ENCODE results near the gene TXNDC2.

The TXNDC2 gene

GRCh38 chr18:9870431-9871008 is 15.3 kb upstream of the TXNDC2 start:
- Histone ChIP-seq H3K9ac (ENCODE audit: low read length in 2 of 2) (no peak overlapping the region), H3K9me3 (ENCODE audit: control insufficient read depth in 2 of 2, low read length in 2 of 2) (no peaks in the 10 kb centered on the region), H3K4me3 (ENCODE audit: low read length in 2 of 2) (no peak overlapping the region), H3K36me3 (ENCODE audit: control insufficient read depth in 2 of 2, insufficient read depth in 2 of 2, low read length in 2 of 2) (no peaks in the 10 kb centered on the region), H3K4me1 (ENCODE audit: control insufficient read depth, insufficient read depth, low read length) (peaks cover 7% of the 10 kb centered on the region), H3K27me3 (ENCODE audit: control insufficient read depth in 1 of 2, insufficient read depth in 2 of 2, low read length in 2 of 2) (no peaks in the 10 kb centered on the region), H3K27ac (ENCODE audit: low read length) (no peak overlapping the region)

- H3K36me3 ChIP-seq (ENCODE audit: control insufficient read depth in 2 of 2, insufficient read depth in 2 of 2, low read length in 2 of 2), result no peaks in the 10 kb centered on the region
- no peaks in the 10 kb centered on the region for H3K9me3 ChIP-seq (ENCODE audit: control insufficient read depth in 2 of 2, low read length in 2 of 2)
- H3K4me1 ChIP-seq (ENCODE audit: control insufficient read depth, insufficient read depth, low read length), result peaks cover 7% of the 10 kb centered on the region
- no peak overlapping the region for H3K9ac ChIP-seq (ENCODE audit: low read length in 2 of 2)
- H3K27ac ChIP-seq (ENCODE audit: low read length), result no peak overlapping the region
- no peaks in the 10 kb centered on the region for H3K27me3 ChIP-seq (ENCODE audit: control insufficient read depth in 1 of 2, insufficient read depth in 2 of 2, low read length in 2 of 2)
- no peak overlapping the region for H3K4me3 ChIP-seq (ENCODE audit: low read length in 2 of 2)
These were observed 14.5 kb upstream of the TXNDC2 start for GRCh38 chr18:9871244-9871746.

- Histone ChIP-seq H3K27me3 (ENCODE audit: control insufficient read depth in 1 of 2, insufficient read depth in 2 of 2, low read length in 2 of 2) (no peaks in the 10 kb centered on the region), H3K9ac (ENCODE audit: low read length in 2 of 2) (no peak overlapping the region), H3K27ac (ENCODE audit: low read length) (no peak overlapping the region), H3K36me3 (ENCODE audit: control insufficient read depth in 2 of 2, insufficient read depth in 2 of 2, low read length in 2 of 2) (no peaks in the 10 kb centered on the region), H3K4me3 (ENCODE audit: low read length in 2 of 2) (no peak overlapping the region), H3K9me3 (ENCODE audit: control insufficient read depth in 2 of 2, low read length in 2 of 2) (no peaks in the 10 kb centered on the region), H3K4me1 (ENCODE audit: control insufficient read depth, insufficient read depth, low read length) (peaks cover 7% of the 10 kb centered on the region)
These were observed 12.9 kb upstream of the TXNDC2 start for GRCh38 chr18:9872823-9873222.

GRCh38 chr18:9874728-9875127 is 11.0 kb upstream of the TXNDC2 start:
- no peak overlapping the region for H3K9ac ChIP-seq (ENCODE audit: low read length in 2 of 2)
- no peak overlapping the region for H3K27ac ChIP-seq (ENCODE audit: low read length)
- H3K4me3 ChIP-seq (ENCODE audit: low read length in 2 of 2), result no peak overlapping the region
- H3K36me3 ChIP-seq (ENCODE audit: control insufficient read depth in 2 of 2, insufficient read depth in 2 of 2, low read length in 2 of 2), result no peaks in the 10 kb centered on the region
- no peaks in the 10 kb centered on the region for H3K27me3 ChIP-seq (ENCODE audit: control insufficient read depth in 1 of 2, insufficient read depth in 2 of 2, low read length in 2 of 2)
- no peaks in the 10 kb centered on the region for H3K9me3 ChIP-seq (ENCODE audit: control insufficient read depth in 2 of 2, low read length in 2 of 2)
- H3K4me1 ChIP-seq (ENCODE audit: control insufficient read depth, insufficient read depth, low read length), result peaks cover 7% of the 10 kb centered on the region

GRCh38 chr18:9876212-9876866 is 9.4 kb upstream of the TXNDC2 start:
- Histone ChIP-seq H3K36me3 (ENCODE audit: control insufficient read depth in 2 of 2, insufficient read depth in 2 of 2, low read length in 2 of 2) (no peaks in the 10 kb centered on the region), H3K9ac (ENCODE audit: low read length in 2 of 2) (no peak overlapping the region), H3K27ac (ENCODE audit: low read length) (no peak overlapping the region), H3K4me3 (ENCODE audit: low read length in 2 of 2) (no peak overlapping the region), H3K9me3 (ENCODE audit: control insufficient read depth in 2 of 2, low read length in 2 of 2) (no peaks in the 10 kb centered on the region), H3K27me3 (ENCODE audit: control insufficient read depth in 1 of 2, insufficient read depth in 2 of 2, low read length in 2 of 2) (no peaks in the 10 kb centered on the region), H3K4me1 (ENCODE audit: control insufficient read depth, insufficient read depth, low read length) (no peaks in the 10 kb centered on the region)

GRCh38 chr18:9876867-9877654 is 8.7 kb upstream of the TXNDC2 start:
- no peaks in the 10 kb centered on the region for H3K9me3 ChIP-seq (ENCODE audit: control insufficient read depth in 2 of 2, low read length in 2 of 2)
- no peaks in the 10 kb centered on the region for H3K27me3 ChIP-seq (ENCODE audit: control insufficient read depth in 1 of 2, insufficient read depth in 2 of 2, low read length in 2 of 2)
- no peak overlapping the region for H3K27ac ChIP-seq (ENCODE audit: low read length)
- peaks cover under 1% of the 10 kb centered on the region for H3K4me1 ChIP-seq (ENCODE audit: control insufficient read depth, insufficient read depth, low read length)
- no peak overlapping the region for H3K4me3 ChIP-seq (ENCODE audit: low read length in 2 of 2)
- H3K9ac ChIP-seq (ENCODE audit: low read length in 2 of 2), result no peak overlapping the region
- H3K36me3 ChIP-seq (ENCODE audit: control insufficient read depth in 2 of 2, insufficient read depth in 2 of 2, low read length in 2 of 2), result no peaks in the 10 kb centered on the region

GRCh38 chr18:9877655-9878014 is 8.1 kb upstream of the TXNDC2 start:
- Histone ChIP-seq H3K4me3 (ENCODE audit: low read length in 2 of 2) (no peak overlapping the region), H3K9ac (ENCODE audit: low read length in 2 of 2) (no peak overlapping the region), H3K36me3 (ENCODE audit: control insufficient read depth in 2 of 2, insufficient read depth in 2 of 2, low read length in 2 of 2) (no peaks in the 10 kb centered on the region), H3K27ac (ENCODE audit: low read length) (no peak overlapping the region), H3K27me3 (ENCODE audit: control insufficient read depth in 1 of 2, insufficient read depth in 2 of 2, low read length in 2 of 2) (no peaks in the 10 kb centered on the region), H3K9me3 (ENCODE audit: control insufficient read depth in 2 of 2, low read length in 2 of 2) (no peaks in the 10 kb centered on the region), H3K4me1 (ENCODE audit: control insufficient read depth, insufficient read depth, low read length) (peaks cover 6% of the 10 kb centered on the region)

GRCh38 chr18:9878095-9878494 is 7.7 kb upstream of the TXNDC2 start:
- peaks cover 7% of the 10 kb centered on the region for H3K4me1 ChIP-seq (ENCODE audit: control insufficient read depth, insufficient read depth, low read length)
- H3K9ac ChIP-seq (ENCODE audit: low read length in 2 of 2), result no peak overlapping the region
- H3K4me3 ChIP-seq (ENCODE audit: low read length in 2 of 2), result no peak overlapping the region
- no peaks in the 10 kb centered on the region for H3K9me3 ChIP-seq (ENCODE audit: control insufficient read depth in 2 of 2, low read length in 2 of 2)
- no peak overlapping the region for H3K27ac ChIP-seq (ENCODE audit: low read length)
- H3K36me3 ChIP-seq (ENCODE audit: control insufficient read depth in 2 of 2, insufficient read depth in 2 of 2, low read length in 2 of 2), result no peaks in the 10 kb centered on the region
- no peaks in the 10 kb centered on the region for H3K27me3 ChIP-seq (ENCODE audit: control insufficient read depth in 1 of 2, insufficient read depth in 2 of 2, low read length in 2 of 2)

- Histone ChIP-seq H3K4me3 (ENCODE audit: low read length in 2 of 2) (no peak overlapping the region), H3K9ac (ENCODE audit: low read length in 2 of 2) (no peak overlapping the region), H3K9me3 (ENCODE audit: control insufficient read depth in 2 of 2, low read length in 2 of 2) (no peaks in the 10 kb centered on the region), H3K27me3 (ENCODE audit: control insufficient read depth in 1 of 2, insufficient read depth in 2 of 2, low read length in 2 of 2) (no peaks in the 10 kb centered on the region), H3K27ac (ENCODE audit: low read length) (no peak overlapping the region), H3K4me1 (ENCODE audit: control insufficient read depth, insufficient read depth, low read length) (peaks cover 10% of the 10 kb centered on the region), H3K36me3 (ENCODE audit: control insufficient read depth in 2 of 2, insufficient read depth in 2 of 2, low read length in 2 of 2) (no peaks in the 10 kb centered on the region)
These were observed 7.0 kb upstream of the TXNDC2 start for GRCh38 chr18:9878783-9879242.

GRCh38 chr18:9884090-9884489 is 1.7 kb upstream of the TXNDC2 start:
- Histone ChIP-seq H3K9me3 (ENCODE audit: control insufficient read depth in 2 of 2, low read length in 2 of 2) (no peaks in the 10 kb centered on the region), H3K4me3 (ENCODE audit: low read length in 2 of 2) (no peak overlapping the region), H3K27ac (ENCODE audit: low read length) (no peak overlapping the region), H3K4me1 (ENCODE audit: control insufficient read depth, insufficient read depth, low read length) (peaks cover 13% of the 10 kb centered on the region), H3K36me3 (ENCODE audit: control insufficient read depth in 2 of 2, insufficient read depth in 2 of 2, low read length in 2 of 2) (no peaks in the 10 kb centered on the region), H3K27me3 (ENCODE audit: control insufficient read depth in 1 of 2, insufficient read depth in 2 of 2, low read length in 2 of 2) (no peaks in the 10 kb centered on the region), H3K9ac (ENCODE audit: low read length in 2 of 2) (no peak overlapping the region)

All from stomach smooth muscle (tissue), 2 donors.